ENCODE measurements around the gene DNAJC19.

DNAJC19 gene

GRCh38 chr3:180961552-180961951, 28.0 kb downstream of the DNAJC19 start:
- DNase-seq (ENCODE audit: low read depth in 1 of 2, low spot score in 1 of 2): no peak

- DNase-seq (ENCODE audit: low read depth in 1 of 2, low spot score in 1 of 2): no peak
These were observed 28.4 kb downstream of the DNAJC19 start for GRCh38 chr3:180961087-180961486.

GRCh38 chr3:180959691-180960090, 29.8 kb downstream of the DNAJC19 start:
- DNase-seq (ENCODE audit: low read depth in 1 of 2, low spot score in 1 of 2): no peak

GRCh38 chr3:180947761-180948390, 41.7 kb downstream of the DNAJC19 start:
- no peak for DNase-seq (ENCODE audit: low read depth in 1 of 2, low spot score in 1 of 2)

GRCh38 chr3:180940826-180941225, 48.7 kb downstream of the DNAJC19 start:
- no peak for DNase-seq (ENCODE audit: low read depth in 1 of 2, low spot score in 1 of 2)

- DNase-seq (ENCODE audit: low read depth in 1 of 2, low spot score in 1 of 2): no peak
These were observed 54.9 kb downstream of the DNAJC19 start for GRCh38 chr3:180934638-180935037.

Data from activated T-helper 1 cell treated with anti-CD3 and anti-CD28 coated beads, Interleukin-2, amount 50 U/mL, for 16 hours (primary cell).